Activated CD8-positive, alpha-beta T cell treated with anti-CD3 and anti-CD28 coated beads, Interleukin-2, amount 10 ng/mL, durations not matched to agents 7 days and 5 days (primary cell): ENCODE results near the gene SDC3. TPM values are rescaled to one million over a fixed set of nuclear protein-coding genes. Genes with fewer than 3 reads are reported as not detected.
"Not testable (repeated sequence)": the region's sequence is repeated elsewhere in the genome, so short reads cannot be mapped to it uniquely, and the experiment has no call there.

ENCODE experiments used
- ATAC-seq: fragments of 150-1000 bp; cut with Tn5 transposase; one replicate; pipeline ENCODE4 v1.10.0; 2021; ENCODE audit warnings: moderate library complexity
- CTCF ChIA-PET: fragments of 350-600 bp; sonication (Branson Sonifier 250); formaldehyde crosslinking; loops from one replicate; lab custom pipeline; 2021; ENCODE audit warnings: antibody characterized with exemption; lab: Charles Lee
- POLR2A ChIA-PET: fragments of 350-600 bp; sonication (Branson Sonifier 250); formaldehyde crosslinking; loops from one replicate; lab custom pipeline; 2021; ENCODE audit warnings: antibody characterized with exemption; lab: Charles Lee
- DNase-seq: peaks from one replicate; pipeline ENCODE4 v3.0.0-alpha.2; 2020
- H3K27ac Mint-ChIP-seq: one replicate; pipeline ENCODE4 v1.8.0; 2021; ENCODE audit warnings: mild to moderate bottlenecking, mixed read lengths
- H3K27me3 Mint-ChIP-seq: one replicate; pipeline ENCODE4 v1.8.0; 2021; ENCODE audit warnings: low read depth, mixed read lengths
- H3K36me3 Mint-ChIP-seq: one replicate; pipeline ENCODE4 v1.8.0; 2021; ENCODE audit warnings: low read depth, mixed read lengths
- H3K4me1 Mint-ChIP-seq: one replicate; pipeline ENCODE4 v1.8.0; 2021; ENCODE audit warnings: low read depth, mixed read lengths
- H3K4me3 Mint-ChIP-seq: one replicate; pipeline ENCODE4 v1.8.0; 2021; ENCODE audit warnings: mild to moderate bottlenecking, mixed read lengths
- H3K9me3 Mint-ChIP-seq: one replicate; pipeline ENCODE4 v1.8.0; 2022; ENCODE audit warnings: mixed read lengths; ENCODE audit not compliant: insufficient read depth
- total RNA-seq, 2 experiments: library from RNA; stranded (reverse); gene quantifications; one replicate each; pipeline ENCODE4 v1.2.3, GENCODE V29; 2021

SDC3 gene
- not detected for total RNA-seq

- ChIA-PET CTCF (interaction anchor here (2.9 to 6.6 kb wide), 3 partner anchors 106 to 189 kb away, joined by 33 to 108 read pairs (median 62); no protein-coding TSS in a partner anchor), POLR2A (no interaction called here)
- Mint-ChIP-seq H3K27me3 (peaks cover 45% of the 10 kb centered on the region), H3K9me3 (no peaks in the 10 kb centered on the region), H3K4me1 (peaks cover 25% of the 10 kb centered on the region), H3K36me3 (no peaks in the 10 kb centered on the region), H3K4me3 (peak within 1 kb of the TSS; percentile 62), H3K27ac (peak within 1 kb of the TSS; percentile 74)
- DNase-seq, result no peak
- ATAC-seq, result peak; percentile 71
Measured at GRCh38 chr1:30908696-30909364, at the start of gene SDC3. Gene SDC3, minus strand, starts transcription at chr1:30908758. Its CDS starts 172 bp downstream, at chr1:30908586.

- Mint-ChIP-seq H3K27me3 (no peaks in the 10 kb centered on the region), H3K4me3 (no peak overlapping the region), H3K4me1 (peaks cover 20% of the 10 kb centered on the region), H3K36me3 (peaks cover 71% of the 10 kb centered on the region), H3K27ac (no peak overlapping the region), H3K9me3 (no peaks in the 10 kb centered on the region)
- no peak for ATAC-seq
- ChIA-PET POLR2A (no interaction called here), CTCF (interaction anchor here (0.8 to 1.1 kb wide), 2 partner anchors 17 to 156 kb away, joined by 3 read pairs; no protein-coding TSS in a partner anchor)
- DNase-seq, result no peak
Measured at GRCh38 chr1:30957560-30958222, 49.1 kb upstream of the SDC3 start.

GRCh38 chr1:30955448-30956015 is 47.0 kb upstream of the SDC3 start:
- Mint-ChIP-seq H3K4me1 (peaks cover 26% of the 10 kb centered on the region), H3K4me3 (no peak overlapping the region), H3K36me3 (peaks cover 72% of the 10 kb centered on the region), H3K27ac (no peak overlapping the region), H3K27me3 (no peaks in the 10 kb centered on the region), H3K9me3 (no peaks in the 10 kb centered on the region)
- no peak for ATAC-seq
- POLR2A ChIA-PET, result no interaction called here
- CTCF ChIA-PET, result no interaction called here
- no peak for DNase-seq

- DNase-seq (no peak), ATAC-seq (no peak)
- Mint-ChIP-seq H3K27ac (no peak overlapping the region), H3K4me1 (peaks cover 25% of the 10 kb centered on the region), H3K4me3 (no peak overlapping the region), H3K9me3 (no peaks in the 10 kb centered on the region), H3K36me3 (peaks cover 69% of the 10 kb centered on the region), H3K27me3 (no peaks in the 10 kb centered on the region)
- ChIA-PET POLR2A (no interaction called here), CTCF (no interaction called here)
Measured at GRCh38 chr1:30953685-30954084, 45.1 kb upstream of the SDC3 start.

GRCh38 chr1:30952098-30952497 is 43.5 kb upstream of the SDC3 start:
- ATAC-seq (no peak), DNase-seq (no peak)
- ChIA-PET POLR2A (no interaction called here), CTCF (interaction anchor here (0.6 to 1.2 kb wide), 3 partner anchors 23 to 172 kb away, joined by 3 to 5 read pairs (median 3); no protein-coding TSS in a partner anchor)
- Mint-ChIP-seq H3K9me3 (no peaks in the 10 kb centered on the region), H3K36me3 (peaks cover 70% of the 10 kb centered on the region), H3K4me3 (no peak overlapping the region), H3K27me3 (no peaks in the 10 kb centered on the region), H3K4me1 (peaks cover 28% of the 10 kb centered on the region), H3K27ac (peak overlapping the region; percentile 62)

- no peaks in the 10 kb centered on the region for H3K9me3 Mint-ChIP-seq
- H3K27ac Mint-ChIP-seq, result no peak overlapping the region
- CTCF ChIA-PET, result interaction anchor here (1.2 kb wide), 1 partner anchor 149 kb away, joined by 5 read pairs; no protein-coding TSS in a partner anchor
- H3K4me3 Mint-ChIP-seq, result no peak overlapping the region
- ATAC-seq, result no peak
- H3K4me1 Mint-ChIP-seq, result peaks cover 28% of the 10 kb centered on the region
- H3K27me3 Mint-ChIP-seq, result no peaks in the 10 kb centered on the region
- POLR2A ChIA-PET, result no interaction called here
- DNase-seq, result no peak
- peaks cover 62% of the 10 kb centered on the region for H3K36me3 Mint-ChIP-seq
Measured at GRCh38 chr1:30950700-30951099, 42.1 kb upstream of the SDC3 start.

- Mint-ChIP-seq H3K27ac (no peak overlapping the region), H3K27me3 (no peaks in the 10 kb centered on the region), H3K4me1 (peaks cover 28% of the 10 kb centered on the region), H3K9me3 (no peaks in the 10 kb centered on the region), H3K36me3 (peaks cover 64% of the 10 kb centered on the region), H3K4me3 (no peak overlapping the region)
- CTCF ChIA-PET, result no interaction called here
- POLR2A ChIA-PET, result no interaction called here
- ATAC-seq (no peak), DNase-seq (no peak)
Measured at GRCh38 chr1:30950053-30950452, 41.5 kb upstream of the SDC3 start.

- POLR2A ChIA-PET, CTCF ChIA-PET, ATAC-seq, H3K27ac Mint-ChIP-seq, DNase-seq, H3K4me3 Mint-ChIP-seq, H3K27me3 Mint-ChIP-seq, H3K9me3 Mint-ChIP-seq: not testable (repeated sequence)
- peaks cover 65% of the 10 kb centered on the region for H3K36me3 Mint-ChIP-seq
- H3K4me1 Mint-ChIP-seq, result peaks cover 28% of the 10 kb centered on the region
Measured at GRCh38 chr1:30949487-30949838, 40.9 kb upstream of the SDC3 start.

GRCh38 chr1:30948813-30949486 is 40.4 kb upstream of the SDC3 start:
- H3K27me3 Mint-ChIP-seq, H3K4me3 Mint-ChIP-seq, ATAC-seq, H3K9me3 Mint-ChIP-seq, H3K27ac Mint-ChIP-seq, POLR2A ChIA-PET, DNase-seq, CTCF ChIA-PET: not testable (repeated sequence)
- Mint-ChIP-seq H3K36me3 (peaks cover 64% of the 10 kb centered on the region), H3K4me1 (peaks cover 25% of the 10 kb centered on the region)

- Mint-ChIP-seq H3K4me1 (peaks cover 19% of the 10 kb centered on the region), H3K27me3 (no peaks in the 10 kb centered on the region), H3K27ac (no peak overlapping the region), H3K36me3 (peaks cover 63% of the 10 kb centered on the region), H3K9me3 (no peaks in the 10 kb centered on the region), H3K4me3 (no peak overlapping the region)
- CTCF ChIA-PET, result no interaction called here
- DNase-seq (no peak), ATAC-seq (no peak)
- POLR2A ChIA-PET, result no interaction called here
Measured at GRCh38 chr1:30948278-30948677, 39.7 kb upstream of the SDC3 start.

GRCh38 chr1:30947212-30947611 is 38.7 kb upstream of the SDC3 start:
- H3K4me3 Mint-ChIP-seq, result no peak overlapping the region
- ChIA-PET POLR2A (no interaction called here), CTCF (interaction anchor here (1.1 kb wide), 1 partner anchor 15 kb away, joined by 3 read pairs; no protein-coding TSS in a partner anchor)
- H3K9me3 Mint-ChIP-seq, result no peaks in the 10 kb centered on the region
- no peak overlapping the region for H3K27ac Mint-ChIP-seq
- H3K4me1 Mint-ChIP-seq, result peaks cover 12% of the 10 kb centered on the region
- ATAC-seq (no peak), DNase-seq (no peak)
- H3K36me3 Mint-ChIP-seq, result peaks cover 61% of the 10 kb centered on the region
- H3K27me3 Mint-ChIP-seq, result no peaks in the 10 kb centered on the region
